Stimulated activated naive CD4-positive, alpha-beta T cell treated with Interleukin-2 at 50 U/mL for 16 hours (primary cell): Measurements from ENCODE around the gene NAV2.
"Not testable (repeated sequence)": the region's sequence is repeated elsewhere in the genome, so short reads cannot be mapped to it uniquely, and the experiment has no call there.

Experiments
- DNase-seq: peaks from one replicate; lab custom pipeline; 2025; lab: John Stamatoyannopoulos, UW

NAV2 gene

GRCh38 chr11:19924311-19924710 is 211.7 kb downstream of the NAV2 start:
- no peak for DNase-seq

DNA sequence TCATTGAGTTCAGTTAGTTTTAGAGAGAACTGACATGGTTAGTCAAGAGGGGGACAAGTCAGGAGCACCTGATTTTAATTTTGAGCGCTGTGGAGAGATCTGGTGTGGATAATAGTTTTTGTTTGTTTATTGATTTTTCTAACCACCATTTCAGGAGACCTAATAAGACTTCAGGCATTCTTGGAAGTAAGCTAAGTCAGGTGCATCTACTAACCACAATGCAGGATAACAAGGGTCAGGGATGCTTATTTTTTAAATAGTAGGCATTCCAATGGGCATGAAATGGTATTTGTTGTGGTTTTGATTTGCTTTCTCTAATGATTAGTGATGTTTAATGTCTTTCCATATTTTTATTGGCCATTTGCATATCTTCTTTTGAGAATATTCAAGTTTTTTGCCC is 212.1 kb downstream of the NAV2 start:
- DNase-seq: no peak

DNA sequence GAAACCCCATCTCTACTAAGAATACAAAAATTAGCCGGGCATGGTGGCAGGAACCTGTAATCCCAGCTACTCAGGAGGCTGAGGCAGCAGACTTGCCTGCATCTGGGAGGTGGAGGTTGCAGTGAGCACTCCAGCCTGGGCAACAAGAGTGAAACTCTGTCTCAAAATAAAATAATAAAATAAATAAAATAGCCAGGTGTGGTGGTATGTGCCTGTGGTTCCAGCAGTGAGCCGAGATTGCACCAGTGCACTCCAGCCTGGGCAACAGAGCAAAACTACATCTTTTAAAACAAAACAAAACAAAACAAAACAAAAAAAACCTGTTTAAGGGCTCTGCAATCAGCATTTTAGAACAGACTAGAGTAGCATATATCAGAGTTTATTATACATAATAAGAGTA is 214.8 kb downstream of the NAV2 start:
- not testable (repeated sequence) for DNase-seq

- no peak for DNase-seq
Observed at GRCh38 chr11:19929147-19929546, 216.5 kb downstream of the NAV2 start.

GRCh38 chr11:19929655-19930054 is 217.0 kb downstream of the NAV2 start:
- no peak for DNase-seq

DNA sequence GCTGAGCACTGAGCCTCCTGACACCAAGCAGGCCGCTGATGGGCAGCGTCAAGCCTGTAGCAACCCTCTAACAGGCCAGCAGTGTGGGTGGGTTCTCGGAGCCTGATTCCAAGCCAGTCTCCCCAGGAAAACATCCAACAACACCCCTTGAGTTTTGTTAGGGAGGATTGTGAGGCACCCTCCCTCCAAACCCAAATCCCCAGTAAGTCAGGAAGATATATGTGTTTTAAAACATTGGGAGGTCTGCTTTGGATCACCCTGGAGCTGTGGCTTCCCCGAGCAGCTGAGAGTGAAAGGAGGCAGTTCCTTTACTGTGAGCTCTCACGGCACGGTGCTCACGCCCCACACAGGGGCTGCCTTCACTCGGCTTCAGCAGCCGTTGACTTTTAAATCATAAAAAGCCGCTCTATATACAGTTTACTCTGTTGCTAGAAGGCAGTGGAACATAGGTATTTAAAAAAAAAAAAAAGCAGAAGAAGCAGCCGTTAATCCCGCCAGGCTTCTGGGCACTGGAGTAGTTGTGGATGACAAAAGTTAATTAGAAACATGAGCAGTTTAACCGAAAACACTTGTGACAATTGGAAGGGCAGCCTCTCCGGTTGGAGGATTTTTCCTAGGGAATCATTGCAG is 218.6 kb downstream of the NAV2 start:
- no peak for DNase-seq

GRCh38 chr11:19931771-19932369 is 219.2 kb downstream of the NAV2 start:
- no peak for DNase-seq

GRCh38 chr11:19933132-19933735 is 220.6 kb downstream of the NAV2 start:
- DNase-seq: no peak

DNA sequence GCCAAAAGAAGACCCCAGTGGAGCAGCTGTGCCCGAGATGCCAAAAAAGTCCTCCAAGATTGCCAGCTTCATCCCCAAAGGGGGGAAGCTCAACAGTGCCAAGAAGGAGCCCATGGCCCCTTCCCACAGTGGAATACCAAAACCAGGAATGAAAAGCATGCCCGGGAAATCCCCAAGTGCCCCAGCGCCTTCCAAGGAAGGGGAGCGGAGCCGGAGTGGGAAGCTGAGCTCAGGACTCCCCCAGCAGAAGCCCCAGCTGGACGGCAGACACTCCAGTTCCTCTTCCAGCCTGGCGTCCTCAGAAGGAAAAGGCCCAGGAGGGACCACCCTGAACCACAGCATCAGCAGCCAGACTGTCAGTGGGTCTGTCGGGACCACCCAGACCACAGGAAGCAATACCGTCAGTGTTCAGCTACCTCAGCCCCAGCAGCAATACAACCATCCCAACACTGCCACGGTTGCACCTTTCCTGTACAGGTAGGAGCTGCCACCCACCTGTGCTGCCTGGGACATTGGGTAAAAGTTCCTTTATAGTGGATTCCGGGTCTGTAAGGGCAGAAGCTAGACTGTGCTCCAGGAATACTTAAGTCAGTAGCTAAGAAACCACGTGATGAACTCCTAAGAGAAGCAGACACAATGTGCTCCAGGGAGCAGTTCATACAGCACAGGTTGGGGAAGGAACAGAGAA is 221.3 kb downstream of the NAV2 start:
- no peak for DNase-seq

- DNase-seq: no peak
Observed at GRCh38 chr11:19934828-19935259, 222.2 kb downstream of the NAV2 start.

GRCh38 chr11:19935507-19935906 is 222.9 kb downstream of the NAV2 start:
- DNase-seq: no peak

- DNase-seq: no peak
Observed at GRCh38 chr11:19936461-19936860, 223.8 kb downstream of the NAV2 start.

DNA sequence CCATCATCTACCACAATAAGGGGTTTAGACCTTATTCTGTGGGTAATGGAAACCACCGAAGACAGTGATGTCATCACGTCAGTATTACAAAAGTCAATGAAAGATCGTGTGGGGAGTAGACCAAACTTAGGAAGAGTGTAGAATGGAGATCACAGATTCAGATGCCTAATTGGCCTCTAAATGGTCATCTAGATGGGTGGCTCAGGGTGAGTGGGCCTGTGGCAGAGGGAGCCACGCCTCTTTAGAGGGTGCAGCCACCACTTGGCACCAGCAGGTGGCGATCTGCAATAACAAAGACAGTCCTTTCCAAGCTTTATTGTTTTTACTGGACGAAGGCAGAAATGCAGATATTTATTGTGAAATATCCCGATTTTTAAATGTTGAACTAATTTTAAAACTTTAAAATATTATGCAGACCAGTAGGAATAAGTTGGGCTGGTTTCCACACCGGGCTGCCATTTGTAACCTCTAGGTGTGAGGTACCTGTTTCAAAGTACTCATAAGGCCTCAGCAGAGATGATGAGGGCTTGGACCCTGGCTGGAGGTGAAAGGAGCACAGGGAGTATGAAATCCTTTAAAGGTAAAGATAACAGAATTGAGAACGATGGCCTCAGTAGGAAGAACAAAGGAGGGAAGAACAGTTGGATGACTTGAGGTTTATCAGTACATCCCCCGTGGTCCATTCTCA is 225.7 kb downstream of the NAV2 start:
- no peak for DNase-seq

DNA sequence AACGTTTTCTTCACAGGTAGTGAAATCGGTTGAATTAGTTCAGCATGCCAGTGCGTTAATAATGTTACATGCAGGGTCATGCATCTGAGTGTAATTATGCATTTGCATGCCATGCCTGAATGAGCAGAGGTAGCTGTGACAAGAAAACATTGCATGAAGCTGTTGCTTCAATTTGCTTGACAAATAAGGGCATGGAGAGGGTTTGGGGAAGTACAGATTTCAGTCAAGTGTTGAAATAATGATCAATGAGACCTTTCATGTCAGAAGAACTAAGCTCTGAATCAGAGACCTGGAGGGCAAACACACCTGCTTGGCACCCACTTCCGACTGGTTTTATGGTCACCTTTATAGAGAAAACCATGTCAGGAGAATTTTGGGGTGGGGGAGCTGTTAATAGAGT is 226.2 kb downstream of the NAV2 start:
- no peak for DNase-seq

GRCh38 chr11:19939415-19939929 is 226.8 kb downstream of the NAV2 start:
- DNase-seq: no peak

GRCh38 chr11:19940831-19941230 is 228.2 kb downstream of the NAV2 start:
- DNase-seq: no peak

GRCh38 chr11:19946681-19947080 is 234.0 kb downstream of the NAV2 start:
- no peak for DNase-seq

DNA sequence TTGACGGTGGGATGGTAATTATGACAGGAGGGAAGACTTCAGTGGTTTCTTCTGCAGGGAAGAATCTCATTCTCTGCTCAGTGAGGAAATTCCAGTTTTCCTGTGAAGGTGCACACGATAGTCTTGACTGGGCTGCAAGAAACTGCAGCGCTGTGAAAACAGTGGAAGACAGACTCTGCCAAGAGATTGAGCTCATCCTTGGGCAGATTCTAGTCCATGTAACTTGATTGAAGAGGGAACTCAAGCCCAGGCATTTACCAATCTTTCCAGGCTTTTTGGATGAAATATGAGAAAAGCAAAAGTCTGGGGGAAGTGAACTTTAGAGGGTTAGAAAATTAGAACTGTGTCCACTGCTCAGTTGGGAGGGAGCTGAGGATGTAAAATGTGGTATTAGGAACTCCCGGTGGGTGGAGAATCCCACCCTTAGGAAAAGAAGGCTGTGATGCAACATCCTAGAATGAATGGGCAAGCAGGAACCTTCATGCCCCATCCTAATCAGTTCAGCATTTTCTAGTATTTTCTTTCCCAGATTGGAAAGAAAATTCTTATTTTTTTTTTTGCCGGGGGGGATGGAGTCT is 235.0 kb downstream of the NAV2 start:
- no peak for DNase-seq

- no peak for DNase-seq
Observed at GRCh38 chr11:19949606-19950005, 237.0 kb downstream of the NAV2 start.

DNA sequence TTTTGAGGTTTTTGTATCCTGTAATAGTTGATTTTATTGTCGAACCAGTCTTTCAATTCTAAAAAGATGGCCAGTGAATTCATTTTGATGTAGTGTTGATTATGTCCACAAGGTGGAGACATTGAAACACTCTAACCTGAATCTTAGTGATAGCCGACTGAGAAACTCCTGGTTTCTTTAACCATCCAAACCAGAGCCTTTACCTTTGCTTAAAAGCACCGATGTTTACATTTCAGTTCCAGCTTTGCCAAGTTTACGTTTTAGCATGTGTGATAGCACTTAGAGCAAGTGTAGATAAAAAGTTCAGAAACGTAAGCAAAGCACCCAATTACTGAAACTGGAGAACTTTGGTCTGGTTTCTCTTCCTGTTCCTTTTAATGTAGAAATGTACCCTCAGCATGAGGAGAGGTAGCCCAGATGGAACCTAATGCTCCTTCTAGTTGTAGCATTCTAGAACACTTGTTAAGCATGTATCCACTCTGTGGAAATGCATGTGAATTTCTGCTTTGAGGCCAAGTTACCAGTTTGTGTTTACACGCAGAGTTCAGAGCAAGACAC is 239.0 kb downstream of the NAV2 start:
- DNase-seq: no peak

GRCh38 chr11:19952116-19952605 is 239.5 kb downstream of the NAV2 start:
- no peak for DNase-seq
